ENCODE data around the gene SLC41A3.

DNA sequence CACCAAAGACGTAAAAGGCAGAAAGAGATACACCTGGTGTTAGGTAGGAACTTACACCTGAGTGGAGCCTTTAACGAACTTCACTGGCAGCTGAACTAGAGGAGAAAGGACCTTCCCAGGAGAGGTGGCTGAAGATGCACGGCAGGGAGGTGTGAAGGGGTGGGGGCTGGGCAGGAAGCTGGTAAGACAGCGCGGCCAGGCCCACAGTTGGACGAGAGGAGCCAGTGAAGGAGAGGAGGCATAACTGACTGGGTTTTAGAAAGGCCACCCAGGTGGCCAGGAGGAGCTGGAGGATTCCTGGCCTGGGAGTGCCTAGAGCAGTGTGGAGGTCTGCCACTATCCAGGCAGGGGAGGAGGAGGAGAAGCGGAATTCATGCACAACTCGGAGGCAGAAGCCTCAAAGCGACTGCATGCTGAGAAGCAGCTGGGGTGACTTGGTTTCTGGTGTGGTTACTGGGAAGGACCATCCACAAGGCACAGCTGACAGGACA is 51.9 kb downstream of the SLC41A3 start:
- TF ChIP-seq ATF3 (IDR thresholded peaks at IDR 0.05; ENCODE audit: borderline replicate concordance, extremely low read depth, low read depth, low read length): no peak
- TF ChIP-seq NFIC (IDR thresholded peaks at IDR 0.05; ENCODE audit: low read depth, low read length): no peak
- TF ChIP-seq, protein P1, sequence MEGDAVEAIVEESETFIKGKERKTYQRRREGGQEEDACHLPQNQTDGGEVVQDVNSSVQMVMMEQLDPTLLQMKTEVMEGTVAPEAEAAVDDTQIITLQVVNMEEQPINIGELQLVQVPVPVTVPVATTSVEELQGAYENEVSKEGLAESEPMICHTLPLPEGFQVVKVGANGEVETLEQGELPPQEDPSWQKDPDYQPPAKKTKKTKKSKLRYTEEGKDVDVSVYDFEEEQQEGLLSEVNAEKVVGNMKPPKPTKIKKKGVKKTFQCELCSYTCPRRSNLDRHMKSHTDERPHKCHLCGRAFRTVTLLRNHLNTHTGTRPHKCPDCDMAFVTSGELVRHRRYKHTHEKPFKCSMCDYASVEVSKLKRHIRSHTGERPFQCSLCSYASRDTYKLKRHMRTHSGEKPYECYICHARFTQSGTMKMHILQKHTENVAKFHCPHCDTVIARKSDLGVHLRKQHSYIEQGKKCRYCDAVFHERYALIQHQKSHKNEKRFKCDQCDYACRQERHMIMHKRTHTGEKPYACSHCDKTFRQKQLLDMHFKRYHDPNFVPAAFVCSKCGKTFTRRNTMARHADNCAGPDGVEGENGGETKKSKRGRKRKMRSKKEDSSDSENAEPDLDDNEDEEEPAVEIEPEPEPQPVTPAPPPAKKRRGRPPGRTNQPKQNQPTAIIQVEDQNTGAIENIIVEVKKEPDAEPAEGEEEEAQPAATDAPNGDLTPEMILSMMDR (IDR thresholded peaks at IDR 0.05 in 2 of 3, conservative IDR thresholded peaks at IDR 0.05 in 1 of 3; ENCODE audit: control insufficient read depth in 2 of 3, extremely low read depth in 1 of 3, insufficient read depth in 1 of 3, low read depth in 3 of 3, low read length in 3 of 3): no peak
- TF ChIP-seq ZNF274 (IDR thresholded peaks at IDR 0.05; ENCODE audit: insufficient read depth, insufficient read length): no peak
- TF ChIP-seq, protein P2, sequence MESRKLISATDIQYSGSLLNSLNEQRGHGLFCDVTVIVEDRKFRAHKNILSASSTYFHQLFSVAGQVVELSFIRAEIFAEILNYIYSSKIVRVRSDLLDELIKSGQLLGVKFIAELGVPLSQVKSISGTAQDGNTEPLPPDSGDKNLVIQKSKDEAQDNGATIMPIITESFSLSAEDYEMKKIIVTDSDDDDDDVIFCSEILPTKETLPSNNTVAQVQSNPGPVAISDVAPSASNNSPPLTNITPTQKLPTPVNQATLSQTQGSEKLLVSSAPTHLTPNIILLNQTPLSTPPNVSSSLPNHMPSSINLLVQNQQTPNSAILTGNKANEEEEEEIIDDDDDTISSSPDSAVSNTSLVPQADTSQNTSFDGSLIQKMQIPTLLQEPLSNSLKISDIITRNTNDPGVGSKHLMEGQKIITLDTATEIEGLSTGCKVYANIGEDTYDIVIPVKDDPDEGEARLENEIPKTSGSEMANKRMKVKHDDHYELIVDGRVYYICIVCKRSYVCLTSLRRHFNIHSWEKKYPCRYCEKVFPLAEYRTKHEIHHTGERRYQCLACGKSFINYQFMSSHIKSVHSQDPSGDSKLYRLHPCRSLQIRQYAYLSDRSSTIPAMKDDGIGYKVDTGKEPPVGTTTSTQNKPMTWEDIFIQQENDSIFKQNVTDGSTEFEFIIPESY (IDR thresholded peaks at IDR 0.05): no peak
- no peak for TF ChIP-seq EZH2 (IDR thresholded peaks at IDR 0.05; ENCODE audit: borderline replicate concordance, control insufficient read depth, low read depth, low read length)
- TF ChIP-seq ATF2 (IDR thresholded peaks at IDR 0.05; ENCODE audit: low read length): no peak
- no peak for TF ChIP-seq SIN3A (IDR thresholded peaks at IDR 0.05; ENCODE audit: low read depth, low read length)
- TF ChIP-seq LARP7 (IDR thresholded peaks at IDR 0.05): no peak
